Progenitor cell of endocrine pancreas (in vitro differentiated cells): ENCODE measurements around the gene STRA6. TPM values are rescaled to one million over a fixed set of nuclear protein-coding genes. Genes with fewer than 3 reads are reported as not detected.

Experiments used
- DNase-seq: peaks from one replicate; pipeline ENCODE4 v3.0.0; 2021; ENCODE audit warnings: low spot score; ENCODE audit not compliant: unreplicated experiment
- H3K27ac Mint-ChIP-seq: 2 replicates; pipeline ENCODE4 v1.8.0; 2021; ENCODE audit warnings: mild to moderate bottlenecking, moderate library complexity, mixed read lengths
- H3K27me3 Mint-ChIP-seq: 2 replicates; pipeline ENCODE4 v1.8.0; 2021; ENCODE audit warnings: mixed read lengths
- H3K36me3 Mint-ChIP-seq: 2 replicates; pipeline ENCODE4 v1.8.0; 2022; ENCODE audit warnings: mixed read lengths; ENCODE audit not compliant: insufficient read depth
- H3K4me1 Mint-ChIP-seq: 2 replicates; pipeline ENCODE4 v1.8.0; 2021; ENCODE audit warnings: low read depth, mixed read lengths
- H3K4me3 Mint-ChIP-seq: 2 replicates; pipeline ENCODE4 v1.8.0; 2021; ENCODE audit warnings: low read depth, mild to moderate bottlenecking, moderate library complexity, mixed read lengths
- H3K9me3 Mint-ChIP-seq: 2 replicates; pipeline ENCODE4 v1.8.0; 2021; ENCODE audit warnings: low read depth, mixed read lengths
- CTCF ChIP-seq: fragments of 200-600 bp; sonication (generic); IDR thresholded peaks from one replicate; pipeline ENCODE4 v1.5.0; 2021; ENCODE audit warnings: antibody characterized with exemption, mild to moderate bottlenecking; ENCODE audit not compliant: unreplicated experiment
- total RNA-seq: library from RNA; stranded (reverse); gene quantifications from 2 replicates; pipeline ENCODE4 v1.2.1, GENCODE V29; 2021

The STRA6 gene
- total RNA-seq, 1 donor from 2014 or later, result 17.9 TPM

DNA sequence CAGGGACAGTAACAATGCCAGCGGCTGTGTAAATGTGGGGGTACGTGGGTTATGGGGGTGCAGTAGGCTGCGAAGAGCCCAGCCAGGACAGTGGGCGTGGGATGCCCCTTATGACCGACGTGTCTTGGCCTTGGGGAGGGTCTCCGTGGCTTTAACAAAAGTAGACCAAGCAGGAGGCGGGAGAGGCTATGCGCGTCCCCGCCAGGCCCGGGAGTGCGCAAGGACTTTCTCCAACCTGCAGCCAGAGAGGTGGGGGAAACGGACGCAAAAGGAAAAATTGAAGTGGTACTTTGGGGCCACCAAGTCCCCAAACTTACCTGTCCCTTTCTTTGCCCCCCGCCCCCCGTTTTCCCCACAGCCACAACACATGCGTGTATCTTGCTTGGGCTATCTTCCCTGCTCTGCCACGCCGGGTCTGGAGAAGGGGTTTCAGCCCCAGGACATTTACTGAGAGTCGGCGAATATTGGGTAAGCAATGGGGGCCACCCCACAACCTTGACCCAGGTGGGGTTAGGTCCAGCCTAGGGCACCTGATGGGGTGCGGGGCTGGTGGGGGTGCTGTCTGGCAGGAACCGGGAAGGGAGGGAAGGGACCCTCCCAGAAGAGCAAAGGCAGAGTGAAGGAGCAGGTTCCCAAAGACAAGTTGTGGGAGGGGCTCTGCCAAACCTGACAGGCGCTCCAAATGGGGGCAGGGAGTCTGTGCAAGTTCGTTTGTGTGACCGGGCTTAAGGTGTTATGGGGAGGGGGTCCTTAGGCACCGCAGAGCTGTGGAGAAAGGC, 71.5 kb downstream of the STRA6 start:
- no peak overlapping the region for H3K4me3 Mint-ChIP-seq
- H3K36me3 Mint-ChIP-seq, result no peaks in the 10 kb centered on the region
- TF ChIP-seq CTCF, result no peak
- peak overlapping the region; percentile 62 for H3K27ac Mint-ChIP-seq
- H3K4me1 Mint-ChIP-seq, result peaks cover 8% of the 10 kb centered on the region
- no peaks in the 10 kb centered on the region for H3K9me3 Mint-ChIP-seq
- DNase-seq, result no peak
- peaks cover 89% of the 10 kb centered on the region for H3K27me3 Mint-ChIP-seq

- TF ChIP-seq CTCF, result no peak
- DNase-seq, result no peak
- no peak within 1 kb of the TSS for H3K4me3 Mint-ChIP-seq
Observed at GRCh38 chr15:74130155-74130848, 72.3 kb downstream of the STRA6 start, which contains the start of gene ISLR2. ISLR2 (plus strand) TSS chr15:74130586; CDS start chr15:74132755, 2,169 bp downstream.

GRCh38 chr15:74129586-74130154, 72.9 kb downstream of the STRA6 start:
- no peak for TF ChIP-seq CTCF
- Mint-ChIP-seq H3K27ac (no peak overlapping the region), H3K36me3 (no peaks in the 10 kb centered on the region), H3K9me3 (no peaks in the 10 kb centered on the region), H3K4me3 (no peak overlapping the region), H3K4me1 (peaks cover 5% of the 10 kb centered on the region), H3K27me3 (peaks cover 90% of the 10 kb centered on the region)
- no peak for DNase-seq

More at GRCh38 chr15:74130155-74130848, 72.3 kb downstream of the STRA6 start, which contains the start of gene ISLR2:
- no peaks in the 10 kb centered on the region for H3K36me3 Mint-ChIP-seq
- H3K27me3 Mint-ChIP-seq, result peaks cover 89% of the 10 kb centered on the region
- H3K9me3 Mint-ChIP-seq, result no peaks in the 10 kb centered on the region
- H3K27ac Mint-ChIP-seq, result peak within 1 kb of the TSS; percentile 62
- H3K4me1 Mint-ChIP-seq, result peaks cover 7% of the 10 kb centered on the region

Other genes with a start within 250 kb of the STRA6 start
- 8.0 and 8.7 TPM in 2 replicates for gene STOML1, start 210.5 kb downstream of the STRA6 start, total RNA-seq
- gene PML, start 208.1 kb downstream of the STRA6 start, total RNA-seq, result 27.8 and 29.9 TPM in 2 replicates
- 0.64 and 0.89 TPM in 2 replicates for gene GOLGA6A, start 120.2 kb downstream of the STRA6 start, total RNA-seq
- gene ISLR2, start 72.2 kb downstream of the STRA6 start, total RNA-seq, result 0.14 and 0.42 TPM in 2 replicates
- not detected in 2 replicates for gene ISLR, start 29.1 kb downstream of the STRA6 start, total RNA-seq
- gene CCDC33, start 33.5 kb upstream of the STRA6 start, total RNA-seq, result 0.84 and 2.0 TPM in 2 replicates
- gene CYP11A1, start 164.9 kb upstream of the STRA6 start, total RNA-seq, result 1.6 and 2.0 TPM in 2 replicates
- 1.9 and 2.6 TPM in 2 replicates for gene SEMA7A, start 231.2 kb upstream of the STRA6 start, total RNA-seq